Measurements from ENCODE around the gene LGALS3BP.

The LGALS3BP gene

GRCh38 chr17:79020631-79021301 is 41.0 kb upstream of the LGALS3BP start:
- Mint-ChIP-seq H3K4me1 (peaks cover 18% of the 10 kb centered on the region), H3K27ac (no peak overlapping the region), H3K9me3 (no peaks in the 10 kb centered on the region), H3K27me3 (peaks cover 74% of the 10 kb centered on the region), H3K36me3 (no peaks in the 10 kb centered on the region), H3K4me3 (no peak overlapping the region)
- DNase-seq, result no peak
- CTCF ChIA-PET, result interaction anchor here (1.1 to 6.8 kb wide), 5 partner anchors 15 to 372 kb away, joined by 4 to 28 read pairs (median 6); no protein-coding TSS in a partner anchor

- Mint-ChIP-seq H3K9me3 (no peaks in the 10 kb centered on the region), H3K4me3 (no peak overlapping the region), H3K27ac (no peak overlapping the region), H3K4me1 (peaks cover 13% of the 10 kb centered on the region), H3K36me3 (no peaks in the 10 kb centered on the region), H3K27me3 (peaks cover 65% of the 10 kb centered on the region)
- CTCF ChIA-PET, result interaction anchor here (1.1 to 6.8 kb wide), 5 partner anchors 16 to 373 kb away, joined by 4 to 28 read pairs (median 6); no protein-coding TSS in a partner anchor
- DNase-seq, result peak; percentile 75
Observed at GRCh38 chr17:79019632-79020584, 40.2 kb upstream of the LGALS3BP start.

- no peak for DNase-seq
- Mint-ChIP-seq H3K4me3 (no peak overlapping the region), H3K27me3 (peaks cover 59% of the 10 kb centered on the region), H3K4me1 (peaks cover 9% of the 10 kb centered on the region), H3K9me3 (no peaks in the 10 kb centered on the region), H3K27ac (no peak overlapping the region), H3K36me3 (no peaks in the 10 kb centered on the region)
- CTCF ChIA-PET, result interaction anchor here (0.8 to 6.8 kb wide), 5 partner anchors 21 to 373 kb away, joined by 4 to 28 read pairs (median 4); no protein-coding TSS in a partner anchor
Observed at GRCh38 chr17:79019261-79019631, 39.5 kb upstream of the LGALS3BP start.

GRCh38 chr17:79018370-79018695 is 38.6 kb upstream of the LGALS3BP start:
- Mint-ChIP-seq H3K27me3 (peaks cover 56% of the 10 kb centered on the region), H3K4me3 (no peak overlapping the region), H3K27ac (no peak overlapping the region), H3K36me3 (peaks cover 2% of the 10 kb centered on the region), H3K4me1 (peaks cover 2% of the 10 kb centered on the region), H3K9me3 (peaks cover 4% of the 10 kb centered on the region)
- CTCF ChIA-PET, result interaction anchor here (0.8 to 6.8 kb wide), 2 partner anchors 24 to 26 kb away, joined by 4 to 28 read pairs; no protein-coding TSS in a partner anchor
- no peak for DNase-seq

DNA sequence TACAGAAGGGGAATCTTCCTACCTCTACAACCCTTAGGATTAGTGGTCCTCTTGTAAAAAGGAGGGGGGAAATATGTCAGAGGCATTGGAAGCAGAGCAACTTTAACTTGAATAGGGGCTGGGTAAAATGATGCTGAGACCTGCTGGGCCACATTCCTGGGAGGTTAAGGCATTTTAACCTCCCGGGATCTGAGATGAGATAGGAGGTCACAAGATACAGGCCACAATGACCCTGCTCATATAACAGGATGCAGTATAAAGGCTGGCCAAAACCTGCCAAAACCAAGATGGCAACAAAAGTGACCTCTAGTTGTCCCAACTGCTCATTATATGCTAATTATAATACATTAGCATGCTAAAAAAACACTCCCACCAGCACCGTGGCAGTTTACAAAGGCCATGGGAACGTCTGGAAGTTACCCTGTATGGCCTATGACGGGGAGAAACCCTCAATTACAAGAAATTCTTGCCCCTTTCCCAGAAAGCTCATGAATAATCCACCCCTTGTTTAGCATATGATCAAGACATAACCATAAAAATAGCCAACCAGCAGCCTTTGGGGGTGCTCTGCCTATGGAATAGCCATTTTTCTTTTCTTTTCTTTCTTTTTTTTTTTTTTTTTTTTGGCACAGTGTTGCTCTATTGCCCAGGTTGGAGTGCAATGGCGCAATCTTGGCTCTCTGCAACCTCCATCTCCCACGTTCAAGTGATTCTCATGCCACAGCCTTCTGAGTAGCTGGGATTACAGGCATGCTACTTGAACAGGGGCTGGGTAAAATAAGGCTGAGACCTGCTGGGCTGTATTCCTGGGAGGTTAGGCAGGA is 38.0 kb upstream of the LGALS3BP start:
- Mint-ChIP-seq H3K27ac (no peak overlapping the region), H3K36me3 (peaks cover 2% of the 10 kb centered on the region), H3K9me3 (peaks cover 4% of the 10 kb centered on the region), H3K27me3 (peaks cover 56% of the 10 kb centered on the region), H3K4me1 (no peaks in the 10 kb centered on the region), H3K4me3 (no peak overlapping the region)
- CTCF ChIA-PET, result interaction anchor here (6.8 kb wide), 1 partner anchor 27 kb away, joined by 28 read pairs; no protein-coding TSS in a partner anchor
- DNase-seq, result no peak

- H3K4me3 Mint-ChIP-seq, result no peak overlapping the region
- no peak for DNase-seq
- H3K27ac Mint-ChIP-seq, result no peak overlapping the region
- peaks cover 4% of the 10 kb centered on the region for H3K9me3 Mint-ChIP-seq
- H3K27me3 Mint-ChIP-seq, result peaks cover 35% of the 10 kb centered on the region
- H3K36me3 Mint-ChIP-seq, result peaks cover 5% of the 10 kb centered on the region
- H3K4me1 Mint-ChIP-seq, result peaks cover 13% of the 10 kb centered on the region
- CTCF ChIA-PET, result interaction anchor here (1.2 to 1.6 kb wide), 3 partner anchors 22 to 30 kb away, joined by 3 to 4 read pairs (median 3); no protein-coding TSS in a partner anchor
Observed at GRCh38 chr17:79014158-79014758, 34.5 kb upstream of the LGALS3BP start.

- no peak for DNase-seq
- Mint-ChIP-seq H3K27me3 (peaks cover 30% of the 10 kb centered on the region), H3K36me3 (peaks cover 12% of the 10 kb centered on the region), H3K4me3 (no peak overlapping the region), H3K27ac (no peak overlapping the region), H3K9me3 (peaks cover 4% of the 10 kb centered on the region), H3K4me1 (peaks cover 25% of the 10 kb centered on the region)
- CTCF ChIA-PET, result no interaction called here
Observed at GRCh38 chr17:79012563-79013134, 32.9 kb upstream of the LGALS3BP start.

DNA sequence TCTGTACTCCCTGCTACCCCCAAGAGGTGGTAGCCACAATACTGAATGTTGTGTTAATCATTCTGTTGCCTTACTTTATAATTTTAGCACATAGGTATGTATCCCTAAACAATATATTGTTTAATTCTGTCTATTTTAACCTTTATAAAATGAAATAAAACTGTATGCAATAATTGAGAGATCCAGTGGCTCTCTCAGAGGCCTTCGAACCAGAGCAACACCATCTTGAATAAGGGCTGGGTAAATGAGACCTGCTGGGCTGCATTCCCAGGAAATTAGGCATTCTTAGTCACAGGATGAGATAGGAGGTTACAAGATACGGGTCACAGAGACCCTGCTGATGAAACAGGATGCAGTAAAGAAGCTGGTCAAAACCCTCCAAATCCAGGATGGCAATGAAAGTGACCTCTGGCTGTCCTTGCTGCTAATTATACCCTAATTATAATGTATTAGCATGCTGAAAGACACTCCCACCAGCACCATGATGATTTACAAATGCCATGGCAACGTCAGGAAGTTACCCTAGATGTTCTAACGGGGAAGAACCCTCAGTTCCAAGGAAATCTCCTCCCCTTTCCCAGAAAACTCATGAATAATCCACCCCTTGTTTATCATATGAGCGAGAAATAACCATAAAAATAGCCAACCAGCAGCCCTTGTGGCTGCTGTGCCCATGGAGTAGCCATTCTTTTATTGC is 31.9 kb upstream of the LGALS3BP start:
- DNase-seq, result no peak
- Mint-ChIP-seq H3K36me3 (peaks cover 20% of the 10 kb centered on the region), H3K27me3 (peaks cover 26% of the 10 kb centered on the region), H3K27ac (no peak overlapping the region), H3K4me3 (peak overlapping the region; percentile 55), H3K9me3 (peaks cover 4% of the 10 kb centered on the region), H3K4me1 (peaks cover 35% of the 10 kb centered on the region)
- CTCF ChIA-PET, result no interaction called here

- CTCF ChIA-PET, result no interaction called here
- H3K4me1 Mint-ChIP-seq, result peaks cover 49% of the 10 kb centered on the region
- no peak for DNase-seq
- H3K27ac Mint-ChIP-seq, result peak overlapping the region; percentile 93
- peaks cover 26% of the 10 kb centered on the region for H3K27me3 Mint-ChIP-seq
- H3K4me3 Mint-ChIP-seq, result peak overlapping the region; percentile 81
- H3K36me3 Mint-ChIP-seq, result peaks cover 20% of the 10 kb centered on the region
- peaks cover 4% of the 10 kb centered on the region for H3K9me3 Mint-ChIP-seq
Observed at GRCh38 chr17:79010304-79010646, 30.6 kb upstream of the LGALS3BP start.

GRCh38 chr17:79009397-79010303 is 29.9 kb upstream of the LGALS3BP start, which contains the start of gene CANT1:
Gene CANT1 (minus strand): TSS chr17:79009764. CDS start chr17:78997622, 12,142 bp downstream.
- Mint-ChIP-seq H3K27ac (peak within 1 kb of the TSS; percentile 95), H3K27me3 (peaks cover 26% of the 10 kb centered on the region), H3K4me1 (peaks cover 51% of the 10 kb centered on the region), H3K36me3 (peaks cover 20% of the 10 kb centered on the region), H3K9me3 (peaks cover 4% of the 10 kb centered on the region), H3K4me3 (peak within 1 kb of the TSS; percentile 81)
- CTCF ChIA-PET, result no interaction called here
- DNase-seq, result peak; percentile 88

- peaks cover 22% of the 10 kb centered on the region for H3K27me3 Mint-ChIP-seq
- H3K27ac Mint-ChIP-seq, result peak overlapping the region; percentile 95
- peaks cover 51% of the 10 kb centered on the region for H3K4me1 Mint-ChIP-seq
- no peaks in the 10 kb centered on the region for H3K9me3 Mint-ChIP-seq
- peak overlapping the region; percentile 81 for H3K4me3 Mint-ChIP-seq
- H3K36me3 Mint-ChIP-seq, result peaks cover 17% of the 10 kb centered on the region
- CTCF ChIA-PET, result no interaction called here
- peak; percentile 26 for DNase-seq
Observed at GRCh38 chr17:79008666-79009387, 29.1 kb upstream of the LGALS3BP start.

All from activated naive CD4-positive, alpha-beta T cell treated with anti-CD3 and anti-CD28 coated beads, Interleukin-2, amount 10 ng/mL, durations not matched to agents 7 days and 5 days (primary cell).